Measurements from ENCODE around the gene ARPP21.

ARPP21 gene

DNA sequence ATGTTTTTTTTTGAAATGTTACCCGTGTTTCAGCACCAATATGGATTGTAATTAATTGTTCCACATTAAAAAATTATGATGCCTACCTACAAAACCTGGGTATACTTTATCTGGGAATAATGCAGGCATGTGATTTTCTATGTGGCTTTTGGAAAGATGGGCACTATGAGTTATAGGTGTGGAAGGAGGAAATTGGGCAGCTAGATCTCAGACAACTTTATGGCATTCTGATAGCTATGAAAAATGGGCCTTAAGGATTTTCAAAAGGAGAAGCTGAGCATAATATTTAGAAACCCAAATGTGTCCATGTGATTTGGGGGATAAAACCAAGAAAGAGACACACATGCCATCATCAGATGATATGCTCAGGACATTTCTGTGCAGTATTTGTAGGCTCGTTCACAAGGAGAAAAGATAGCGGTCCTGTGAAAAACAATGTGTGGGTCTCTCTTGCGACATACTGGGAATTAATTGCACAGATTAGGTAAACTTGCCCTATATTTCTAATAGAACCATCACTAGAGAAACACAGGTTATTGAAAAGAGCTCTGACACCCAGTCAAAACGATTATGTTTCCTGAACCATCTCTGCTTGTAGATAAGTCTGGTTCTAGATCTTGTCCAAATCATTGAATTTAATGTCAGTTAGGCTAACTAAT is 35.3 kb downstream of the ARPP21 start:
- H3K4me3 ChIP-seq (ENCODE audit: low read length), result no peak overlapping the region
- TF ChIP-seq, protein P1, sequence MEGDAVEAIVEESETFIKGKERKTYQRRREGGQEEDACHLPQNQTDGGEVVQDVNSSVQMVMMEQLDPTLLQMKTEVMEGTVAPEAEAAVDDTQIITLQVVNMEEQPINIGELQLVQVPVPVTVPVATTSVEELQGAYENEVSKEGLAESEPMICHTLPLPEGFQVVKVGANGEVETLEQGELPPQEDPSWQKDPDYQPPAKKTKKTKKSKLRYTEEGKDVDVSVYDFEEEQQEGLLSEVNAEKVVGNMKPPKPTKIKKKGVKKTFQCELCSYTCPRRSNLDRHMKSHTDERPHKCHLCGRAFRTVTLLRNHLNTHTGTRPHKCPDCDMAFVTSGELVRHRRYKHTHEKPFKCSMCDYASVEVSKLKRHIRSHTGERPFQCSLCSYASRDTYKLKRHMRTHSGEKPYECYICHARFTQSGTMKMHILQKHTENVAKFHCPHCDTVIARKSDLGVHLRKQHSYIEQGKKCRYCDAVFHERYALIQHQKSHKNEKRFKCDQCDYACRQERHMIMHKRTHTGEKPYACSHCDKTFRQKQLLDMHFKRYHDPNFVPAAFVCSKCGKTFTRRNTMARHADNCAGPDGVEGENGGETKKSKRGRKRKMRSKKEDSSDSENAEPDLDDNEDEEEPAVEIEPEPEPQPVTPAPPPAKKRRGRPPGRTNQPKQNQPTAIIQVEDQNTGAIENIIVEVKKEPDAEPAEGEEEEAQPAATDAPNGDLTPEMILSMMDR (IDR thresholded peaks at IDR 0.05; ENCODE audit: low read depth, low read length), result no peak
- TF ChIP-seq EZH2phosphoT487 (IDR thresholded peaks at IDR 0.05; ENCODE audit: low read depth), result no peak
- no peak overlapping the region for H2AFZ ChIP-seq (ENCODE audit: low read depth, low read length)
- no peaks in the 10 kb centered on the region; the same call in 1 of the 2 replicates for H3K9me3 ChIP-seq (ENCODE audit: insufficient read depth, low read length)
- H4K20me1 ChIP-seq (ENCODE audit: insufficient read depth, low read length), result no peaks in the 10 kb centered on the region
- no peaks in the 10 kb centered on the region for H3K36me3 ChIP-seq (replicated peaks; ENCODE audit: low read depth, low read length)
- no peaks in the 10 kb centered on the region for H3K27me3 ChIP-seq (ENCODE audit: low read depth, low read length)
- no peak overlapping the region for H3K4me2 ChIP-seq (ENCODE audit: low read length)
- no peaks in the 10 kb centered on the region for H3K79me2 ChIP-seq (ENCODE audit: low read length)
- H3K4me1 ChIP-seq (ENCODE audit: low read length), result peaks cover 32% of the 10 kb centered on the region
- no peak overlapping the region for H3K27ac ChIP-seq (ENCODE audit: low read length)
- H3K9ac ChIP-seq (ENCODE audit: low read length), result no peak overlapping the region

DNA sequence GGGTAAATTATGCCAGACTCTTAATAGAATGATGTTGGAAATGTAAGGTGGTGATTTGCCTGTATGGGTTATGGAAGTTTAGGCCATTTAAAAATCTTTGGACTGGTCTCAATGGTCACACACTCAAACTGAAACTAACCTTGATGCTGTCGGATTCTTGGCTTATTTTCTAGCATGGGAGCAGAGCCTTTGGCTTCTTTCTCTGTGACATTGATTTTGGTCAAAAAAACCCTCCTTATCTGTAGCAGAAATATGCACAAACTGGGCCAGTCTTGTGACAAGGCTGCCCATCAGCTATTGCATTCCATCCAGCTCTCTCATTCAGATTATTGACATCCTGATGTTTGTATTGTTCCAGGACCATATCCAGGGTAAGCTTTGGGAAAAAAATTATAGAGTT is 35.9 kb downstream of the ARPP21 start:
- Histone ChIP-seq H3K4me2 (ENCODE audit: low read length) (no peak overlapping the region), H3K4me1 (ENCODE audit: low read length) (peaks cover 32% of the 10 kb centered on the region), H3K9me3 (ENCODE audit: insufficient read depth, low read length) (no peaks in the 10 kb centered on the region; the same call in 1 of the 2 replicates), H3K79me2 (ENCODE audit: low read length) (no peaks in the 10 kb centered on the region), H3K27me3 (ENCODE audit: low read depth, low read length) (no peaks in the 10 kb centered on the region), H4K20me1 (ENCODE audit: insufficient read depth, low read length) (no peaks in the 10 kb centered on the region), H3K36me3 (replicated peaks; ENCODE audit: low read depth, low read length) (no peaks in the 10 kb centered on the region), H3K4me3 (ENCODE audit: low read length) (no peak overlapping the region), H2AFZ (ENCODE audit: low read depth, low read length) (no peak overlapping the region), H3K27ac (ENCODE audit: low read length) (no peak overlapping the region), H3K9ac (ENCODE audit: low read length) (no peak overlapping the region)
- TF ChIP-seq, protein P1 (IDR thresholded peaks at IDR 0.05; ENCODE audit: low read depth, low read length), result no peak
- TF ChIP-seq EZH2phosphoT487 (IDR thresholded peaks at IDR 0.05; ENCODE audit: low read depth), result no peak

DNA sequence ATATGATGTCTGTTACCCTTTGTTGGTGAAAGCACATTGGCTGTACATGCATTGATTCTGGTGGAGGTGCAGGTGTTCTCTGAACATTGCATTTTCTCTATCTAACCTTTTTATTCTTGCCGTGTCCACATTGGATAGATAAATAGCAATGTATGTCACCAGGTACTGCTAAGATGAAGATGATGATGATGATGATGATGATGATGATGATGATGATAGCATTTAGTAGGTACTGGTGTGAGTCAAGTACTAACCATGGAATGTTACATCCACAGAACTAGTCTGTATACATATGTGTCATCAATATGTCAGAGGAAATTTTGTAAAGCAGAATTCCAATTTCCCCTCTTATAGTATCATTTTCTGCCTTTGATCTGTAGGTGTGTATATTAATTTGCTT is 36.3 kb downstream of the ARPP21 start:
- H4K20me1 ChIP-seq (ENCODE audit: insufficient read depth, low read length), result no peaks in the 10 kb centered on the region
- H3K4me3 ChIP-seq (ENCODE audit: low read length), result no peak overlapping the region
- no peaks in the 10 kb centered on the region for H3K79me2 ChIP-seq (ENCODE audit: low read length)
- H3K27me3 ChIP-seq (ENCODE audit: low read depth, low read length), result no peaks in the 10 kb centered on the region
- peaks cover 32% of the 10 kb centered on the region for H3K4me1 ChIP-seq (ENCODE audit: low read length)
- H3K4me2 ChIP-seq (ENCODE audit: low read length), result no peak overlapping the region
- H2AFZ ChIP-seq (ENCODE audit: low read depth, low read length), result no peak overlapping the region
- no peak for TF ChIP-seq EZH2phosphoT487 (IDR thresholded peaks at IDR 0.05; ENCODE audit: low read depth)
- TF ChIP-seq, protein P1 (IDR thresholded peaks at IDR 0.05; ENCODE audit: low read depth, low read length), result no peak
- no peak overlapping the region for H3K9ac ChIP-seq (ENCODE audit: low read length)
- no peaks in the 10 kb centered on the region; the same call in 1 of the 2 replicates for H3K9me3 ChIP-seq (ENCODE audit: insufficient read depth, low read length)
- H3K36me3 ChIP-seq (replicated peaks; ENCODE audit: low read depth, low read length), result no peaks in the 10 kb centered on the region
- no peak overlapping the region for H3K27ac ChIP-seq (ENCODE audit: low read length)

DNA sequence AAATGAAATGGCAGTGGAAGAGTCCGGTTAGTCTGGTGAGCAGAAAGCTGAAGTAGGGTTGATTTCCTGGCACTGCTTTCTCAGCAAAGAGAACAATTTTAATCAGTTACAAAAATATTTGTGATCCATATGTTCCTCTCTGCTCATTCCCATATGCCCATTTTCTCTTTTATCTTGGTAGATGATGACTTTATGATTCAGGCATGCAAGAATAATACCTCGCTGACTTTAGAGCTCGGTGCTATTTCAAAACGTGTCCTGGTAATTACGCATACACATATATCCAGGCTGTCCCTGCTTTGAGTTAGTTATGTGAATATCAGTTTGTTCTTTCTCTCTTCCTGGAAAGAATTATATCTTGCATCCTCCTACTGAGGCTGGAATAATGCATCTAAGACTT is 38.5 kb downstream of the ARPP21 start:
- no peaks in the 10 kb centered on the region for H3K36me3 ChIP-seq (replicated peaks; ENCODE audit: low read depth, low read length)
- H4K20me1 ChIP-seq (ENCODE audit: insufficient read depth, low read length), result no peaks in the 10 kb centered on the region
- H3K4me2 ChIP-seq (ENCODE audit: low read length), result no peak overlapping the region
- no peak overlapping the region for H2AFZ ChIP-seq (ENCODE audit: low read depth, low read length)
- no peaks in the 10 kb centered on the region for H3K79me2 ChIP-seq (ENCODE audit: low read length)
- H3K27me3 ChIP-seq (ENCODE audit: low read depth, low read length), result no peaks in the 10 kb centered on the region
- TF ChIP-seq, protein P1 (IDR thresholded peaks at IDR 0.05; ENCODE audit: low read depth, low read length), result no peak
- TF ChIP-seq EZH2phosphoT487 (IDR thresholded peaks at IDR 0.05; ENCODE audit: low read depth), result no peak
- H3K9me3 ChIP-seq (ENCODE audit: insufficient read depth, low read length), result no peaks in the 10 kb centered on the region
- peaks cover 40% of the 10 kb centered on the region for H3K4me1 ChIP-seq (ENCODE audit: low read length)
- H3K27ac ChIP-seq (ENCODE audit: low read length), result no peak overlapping the region
- no peak overlapping the region for H3K9ac ChIP-seq (ENCODE audit: low read length)
- no peak overlapping the region for H3K4me3 ChIP-seq (ENCODE audit: low read length)
